ENCODE data around the gene TNPO3. TPM values are rescaled to one million over a fixed set of nuclear protein-coding genes. Genes with fewer than 3 reads are reported as not detected.

Gene TNPO3
- polyA plus RNA-seq, 12 donors, result 28.7 to 34.6 (median 31.2) TPM; not detected in 1

DNA sequence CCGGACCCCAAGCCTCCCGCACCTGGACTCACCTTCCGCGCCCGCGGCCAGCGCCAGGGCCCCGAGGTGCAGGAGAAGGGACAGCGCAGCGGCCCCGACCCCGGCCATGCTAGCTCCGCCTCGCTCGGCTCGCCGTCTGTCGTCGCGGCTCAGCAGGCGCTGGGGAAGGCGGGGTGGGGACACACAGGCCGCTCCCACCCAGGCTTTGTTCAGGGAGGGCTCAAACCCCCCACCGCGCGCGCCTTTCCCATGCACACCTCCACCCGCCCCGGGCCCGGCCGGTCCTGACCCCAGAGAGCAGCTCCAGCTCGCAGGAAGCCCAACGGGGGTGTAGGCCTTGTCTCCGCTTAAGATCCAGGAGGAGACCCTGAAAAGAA lies 144.4 kb downstream of the TNPO3 start, which contains the start of gene KCP:
TSS of gene KCP (minus strand) at position 141 of the 377 bp plus-strand sequence. CDS start at position 108, 33 bp downstream.
- no peak for DNase-seq

DNA sequence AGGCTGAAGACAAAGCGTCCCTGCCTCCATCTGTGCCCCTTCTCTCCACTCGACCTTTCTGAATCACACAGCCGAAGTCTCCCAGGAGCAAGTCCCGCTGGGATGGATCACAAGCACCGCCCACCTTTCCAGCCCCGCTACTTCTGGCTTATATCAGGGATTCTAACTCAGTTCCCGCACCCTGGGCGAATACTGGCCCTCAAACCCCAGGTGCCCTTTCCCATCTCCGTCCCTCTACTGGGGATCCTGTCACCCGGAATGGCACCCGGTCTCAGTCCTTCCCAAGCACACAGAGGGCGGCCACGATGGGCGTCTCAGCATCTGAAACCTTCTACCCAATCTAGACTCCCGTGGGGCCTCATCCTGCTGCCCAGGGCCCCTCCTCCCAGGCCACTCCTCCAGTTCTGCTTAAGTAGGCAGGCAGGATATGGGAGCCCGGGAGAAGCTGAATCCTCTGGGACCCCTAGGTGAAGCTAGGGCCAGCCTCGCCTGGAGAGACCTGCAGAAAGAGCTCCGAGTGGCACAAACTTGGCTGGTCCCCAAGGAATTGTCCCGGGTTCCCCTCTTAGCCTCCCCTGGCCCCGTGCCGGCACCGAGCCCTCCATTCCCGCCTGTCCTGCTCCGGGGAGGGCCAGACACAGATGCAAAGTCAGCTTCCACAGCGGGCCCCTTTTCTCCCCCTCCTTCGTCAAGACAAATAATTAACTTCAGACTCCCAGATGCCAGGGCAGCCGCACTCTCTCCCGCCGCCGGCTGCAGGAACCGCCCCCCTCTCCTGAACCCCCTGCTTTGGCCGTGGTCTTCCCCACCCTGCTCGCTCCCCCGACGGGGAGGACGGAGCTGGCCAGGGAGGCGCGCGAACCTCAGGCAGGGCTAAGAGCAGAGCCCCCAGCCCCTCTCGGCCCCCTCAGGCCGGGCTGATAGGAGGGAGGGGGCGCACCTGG lies 145.0 kb downstream of the TNPO3 start:
- DNase-seq, result no peak

DNA sequence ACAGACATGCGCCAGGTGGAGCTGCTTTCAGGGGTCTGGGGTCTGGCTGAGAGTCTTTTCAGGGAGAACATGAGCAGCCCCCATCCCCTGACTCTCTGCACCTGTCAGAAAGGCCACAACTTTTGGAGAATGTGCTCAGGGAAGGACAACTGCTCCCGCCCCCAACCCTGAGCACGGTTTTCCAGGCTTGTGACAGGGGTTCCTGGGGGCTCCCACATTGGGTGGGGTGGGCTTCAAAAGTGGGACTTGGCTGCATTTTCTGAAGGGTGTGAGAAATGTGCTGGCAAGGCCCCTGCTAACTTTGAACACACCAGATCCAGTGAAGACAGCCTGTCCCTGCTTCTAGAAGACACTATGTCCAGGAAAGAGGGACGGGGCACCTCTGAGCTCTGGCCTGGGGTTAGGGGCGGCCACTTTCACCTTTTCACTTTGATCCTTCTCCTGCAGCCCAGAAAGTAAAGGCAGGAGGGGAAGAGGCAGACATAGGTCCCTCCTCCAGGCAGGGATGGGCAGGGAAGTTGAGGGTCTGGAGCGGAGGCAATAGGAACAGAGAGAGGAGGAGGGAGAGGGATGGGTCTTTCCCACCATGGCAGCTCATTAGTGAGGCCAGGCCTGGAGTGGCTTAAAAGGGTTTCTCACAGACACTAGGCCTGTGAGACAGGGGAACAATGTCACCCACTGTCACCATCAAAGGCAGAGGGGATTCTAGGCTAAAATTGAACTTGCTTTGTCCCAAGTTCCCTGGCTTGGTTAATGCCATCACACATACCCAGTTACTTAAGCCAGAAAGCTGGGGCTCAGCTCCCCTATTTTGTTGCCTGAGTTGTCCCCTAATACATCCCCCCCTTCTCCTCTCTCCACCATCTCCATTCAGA lies 145.9 kb downstream of the TNPO3 start:
- DNase-seq, result no peak

DNA sequence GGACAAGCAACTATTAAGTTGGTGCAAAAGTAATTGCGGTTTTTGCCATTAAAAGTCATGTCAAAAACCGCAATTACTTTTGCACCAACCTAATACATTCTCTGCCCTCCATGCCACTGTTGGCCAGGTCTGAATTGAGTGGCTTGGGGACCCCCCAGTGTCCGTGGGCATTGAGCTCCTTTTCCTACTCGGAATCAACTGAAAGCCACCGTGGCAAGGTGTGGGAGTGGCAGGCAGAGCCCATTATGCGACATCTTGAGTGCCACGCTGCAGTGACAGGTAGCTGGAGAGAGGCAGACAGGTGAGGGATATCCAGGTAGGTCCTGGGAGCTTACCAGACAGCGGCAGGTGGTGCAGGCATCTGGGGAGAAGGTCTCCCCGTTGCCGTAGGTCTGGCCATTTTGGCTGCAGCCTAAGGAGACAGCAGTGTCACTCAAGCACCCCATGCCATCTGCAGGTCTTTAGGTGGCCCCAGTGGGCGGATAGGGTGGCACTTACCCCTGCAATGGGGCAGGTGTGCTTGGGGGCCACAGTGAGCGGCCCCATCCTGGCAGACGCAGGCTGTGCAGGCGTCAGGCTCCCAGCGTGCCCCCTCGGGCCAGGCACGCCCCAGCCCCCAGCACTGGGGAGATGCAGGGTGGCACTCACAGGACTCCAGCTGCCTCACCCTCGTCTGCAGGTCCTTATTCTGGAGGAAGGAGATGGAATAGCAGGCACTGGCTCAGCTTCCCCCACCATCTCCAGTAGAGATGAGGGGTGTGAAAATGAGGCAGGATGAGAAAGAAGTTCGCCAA lies 147.9 kb downstream of the TNPO3 start:
- DNase-seq, result no peak

DNA sequence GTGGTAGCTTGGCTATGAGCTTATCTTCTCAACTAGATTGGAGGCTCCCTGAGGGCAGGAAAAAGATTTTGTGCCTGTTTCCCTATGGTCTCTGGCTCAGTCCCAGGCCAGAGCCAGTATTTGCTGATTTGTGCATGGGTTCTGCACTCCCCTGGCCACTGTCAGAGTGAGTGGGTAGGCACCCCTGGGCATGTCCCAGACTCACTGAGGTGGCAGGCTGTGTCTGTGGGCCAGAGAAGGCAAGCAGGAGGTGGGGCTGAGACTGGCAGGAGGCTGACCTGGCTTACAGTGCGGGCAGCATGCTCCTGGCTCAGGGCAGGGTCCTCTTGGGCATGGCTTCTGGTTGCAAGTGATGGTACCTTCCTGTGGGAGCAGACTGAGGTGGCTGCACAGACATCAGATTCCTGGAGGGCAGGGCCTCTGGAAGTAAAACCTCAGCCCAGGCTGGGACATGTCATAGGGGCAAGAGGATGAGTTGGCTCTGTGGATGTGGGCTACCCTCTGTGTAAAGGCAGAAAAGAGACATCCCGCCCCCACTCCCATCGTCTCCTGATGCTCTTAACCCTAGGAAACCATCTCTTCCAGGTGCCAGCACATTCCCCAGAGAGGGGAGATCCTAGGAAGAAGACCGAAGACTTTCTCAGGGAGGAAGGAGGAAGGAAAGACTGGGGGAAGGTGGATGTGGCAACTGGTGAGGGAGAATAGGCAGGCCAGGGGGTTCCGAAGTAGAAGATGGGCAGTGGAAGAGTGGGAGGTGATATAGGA lies 148.7 kb downstream of the TNPO3 start:
- DNase-seq, result no peak

DNA sequence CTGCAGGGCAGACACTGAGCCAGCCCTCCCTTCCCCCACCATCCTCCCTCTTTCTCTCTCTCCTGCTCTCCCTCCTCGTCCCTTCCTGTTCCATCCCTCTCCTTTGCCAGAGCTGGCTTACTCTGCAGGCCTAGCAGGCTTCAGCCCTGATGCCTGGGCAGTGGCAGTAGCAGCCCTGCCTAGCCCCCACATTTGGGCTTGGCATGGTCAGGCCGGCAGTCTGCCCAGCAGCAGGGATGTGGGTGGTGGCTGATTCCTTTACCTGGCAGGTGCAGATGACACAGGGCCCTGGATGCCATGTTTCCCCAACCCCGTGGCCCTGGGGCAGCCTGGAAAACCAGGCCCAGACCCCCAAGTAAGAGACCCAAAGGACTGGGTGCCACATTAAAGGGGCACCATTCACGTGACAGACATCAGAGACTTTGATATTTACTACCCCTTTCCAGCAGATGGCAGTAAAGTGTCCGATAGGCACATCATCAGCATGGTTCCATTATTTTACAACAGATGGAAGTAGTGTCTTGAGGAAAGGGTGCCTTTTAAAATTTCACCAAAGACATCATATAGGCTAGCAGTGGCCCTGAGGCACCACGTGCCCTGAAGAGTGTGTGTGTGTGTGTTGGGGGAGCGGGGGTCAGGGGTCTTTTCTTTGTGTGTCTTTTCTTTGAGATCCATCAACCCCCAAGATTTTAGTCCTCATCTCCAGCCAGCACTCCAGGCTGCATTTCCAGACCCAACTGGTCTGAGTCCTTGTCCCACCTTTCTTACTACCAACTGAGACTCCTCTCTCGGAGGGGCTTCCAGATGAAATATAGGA lies 150.3 kb downstream of the TNPO3 start:
- DNase-seq, result no peak

Other genes with a start within 250 kb of the TNPO3 start
- gene FLNC, start 224.7 kb downstream of the TNPO3 start, polyA plus RNA-seq (ENCODE audit: insufficient read length in 12 of 12), result 1,000 to 10,000 TPM in 1 of 12 donors, 100 to 1,000 TPM in 11; 192 to 1,098 (median 430) TPM
- gene ATP6V1F, start 192.3 kb downstream of the TNPO3 start, polyA plus RNA-seq (ENCODE audit: insufficient read length in 12 of 12), result 100 to 1,000 TPM in 9 of 12 donors, 10 to 100 TPM in 2, not detected in 1; 94.5 to 144 (median 109) TPM
- 1 to 10 TPM in 9 of 12 donors, under 1 TPM in 2, not detected in 1; 0.49 to 7.4 (median 1.4) TPM for gene KCP, start 144.4 kb downstream of the TNPO3 start, polyA plus RNA-seq (ENCODE audit: insufficient read length in 12 of 12)
- 1 to 10 TPM in 11 of 12 donors, not detected in 1; 1.4 to 9.5 (median 2.0) TPM for gene IRF5, start 117.2 kb downstream of the TNPO3 start, polyA plus RNA-seq (ENCODE audit: insufficient read length in 12 of 12)
- 10 to 100 TPM in 11 of 12 donors, not detected in 1; 15.8 to 50.3 (median 33.7) TPM for gene TSPAN33, start 89.6 kb upstream of the TNPO3 start, polyA plus RNA-seq (ENCODE audit: insufficient read length in 12 of 12)
- 10 to 100 TPM in 11 of 12 donors, not detected in 1; 30.5 to 55.4 (median 45.1) TPM for gene SMO, start 133.5 kb upstream of the TNPO3 start, polyA plus RNA-seq (ENCODE audit: insufficient read length in 12 of 12)
- gene AHCYL2, start 169.9 kb upstream of the TNPO3 start, polyA plus RNA-seq (ENCODE audit: insufficient read length in 12 of 12), result 10 to 100 TPM in 11 of 12 donors, not detected in 1; 13.2 to 24.8 (median 16.1) TPM